H9 (cell line): ENCODE results near the gene NDUFB10. TPM values are rescaled to one million over a fixed set of nuclear protein-coding genes. Genes with fewer than 3 reads are reported as not detected.

Experiments used
- DNase-seq: peaks from one replicate; pipeline ENCODE4 v3.0.0-alpha.2; 2017
- H2AFZ ChIP-seq: one replicate; pipeline ENCODE4 v1.6.1; 2013; ENCODE audit warnings: mild to moderate bottlenecking, low read length, control low read depth, moderate library complexity
- H2AK5ac ChIP-seq: 2 replicates; pipeline ENCODE4 v1.6.1; 2013; ENCODE audit warnings: low read length, control low read depth, mixed read lengths; ENCODE audit not compliant: insufficient read length
- H2BK120ac ChIP-seq: one replicate; pipeline ENCODE4 v1.6.1; 2013; ENCODE audit warnings: low read depth, mild to moderate bottlenecking, low read length, control low read depth, inconsistent platforms; ENCODE audit not compliant: poor library complexity, severe bottlenecking
- H2BK12ac ChIP-seq: 2 replicates; pipeline ENCODE4 v1.6.1; 2013; ENCODE audit warnings: low read length, control low read depth, mixed read lengths, low read depth; ENCODE audit not compliant: insufficient read length
- H2BK15ac ChIP-seq: 2 replicates; pipeline ENCODE4 v1.6.1; 2013; ENCODE audit warnings: low read depth, low read length, control low read depth
- H2BK20ac ChIP-seq: one replicate; pipeline ENCODE4 v1.6.1; 2013; ENCODE audit warnings: low read depth, mild to moderate bottlenecking, low read length, control low read depth, inconsistent platforms; ENCODE audit not compliant: poor library complexity, severe bottlenecking
- H2BK5ac ChIP-seq: 2 replicates; pipeline ENCODE4 v1.6.1; 2013; ENCODE audit warnings: low read length, control low read depth, mixed read lengths; ENCODE audit not compliant: insufficient read length
- H3K14ac ChIP-seq: 2 replicates; pipeline ENCODE4 v1.6.1; 2013; ENCODE audit warnings: low read length, control low read depth; ENCODE audit not compliant: insufficient read depth
- H3K18ac ChIP-seq: 2 replicates; pipeline ENCODE4 v1.6.1; 2013; ENCODE audit warnings: low read depth, mild to moderate bottlenecking, mixed read lengths, low read length, control low read depth; ENCODE audit not compliant: insufficient read length
- H3K23ac ChIP-seq: 2 replicates; pipeline ENCODE4 v1.6.1; 2013; ENCODE audit warnings: low read length, control low read depth, mixed read lengths, low read depth; ENCODE audit not compliant: insufficient read length
- H3K23me2 ChIP-seq: 2 replicates; pipeline ENCODE4 v1.6.1; 2013; ENCODE audit warnings: low read depth, mild to moderate bottlenecking, mixed read lengths, low read length, control low read depth; ENCODE audit not compliant: insufficient read length, poor library complexity, severe bottlenecking
- H3K27ac ChIP-seq: 2 replicates; pipeline ENCODE4 v1.5.1; 2013; ENCODE audit warnings: low read length, control low read depth, mixed read lengths, low read depth; ENCODE audit not compliant: insufficient read length
- H3K27me3 ChIP-seq: 2 replicates; pipeline ENCODE4 v1.6.1; 2013; ENCODE audit warnings: low read length, control low read depth, inconsistent platforms; ENCODE audit not compliant: insufficient read depth
- H3K4ac ChIP-seq: 2 replicates; pipeline ENCODE4 v1.6.1; 2013; ENCODE audit warnings: low read depth, mild to moderate bottlenecking, control low read depth, inconsistent platforms, low read length, moderate library complexity
- H3K4me1 ChIP-seq: 2 replicates; pipeline ENCODE4 v1.6.1; 2013; ENCODE audit warnings: low read length, control low read depth, inconsistent platforms; ENCODE audit not compliant: insufficient read depth
- H3K4me2 ChIP-seq: 2 replicates; pipeline ENCODE4 v1.6.1; 2013; ENCODE audit warnings: low read length, control low read depth, mixed read lengths; ENCODE audit not compliant: insufficient read length, insufficient read depth
- H3K56ac ChIP-seq: 2 replicates; pipeline ENCODE4 v1.6.1; 2013; ENCODE audit warnings: low read depth, mild to moderate bottlenecking, mixed read lengths, low read length, control low read depth; ENCODE audit not compliant: insufficient read length
- H3K79me1 ChIP-seq: 2 replicates; pipeline ENCODE4 v1.6.1; 2013; ENCODE audit warnings: low read depth, mild to moderate bottlenecking, moderate library complexity, low read length, control low read depth, inconsistent platforms; ENCODE audit not compliant: insufficient read depth, poor library complexity, severe bottlenecking
- H3K79me2 ChIP-seq: 2 replicates; pipeline ENCODE4 v1.6.1; 2013; ENCODE audit warnings: low read length, control low read depth, inconsistent platforms; ENCODE audit not compliant: insufficient read depth
- H3K9ac ChIP-seq: 2 replicates; pipeline ENCODE4 v1.6.1; 2013; ENCODE audit warnings: low read length, control low read depth, mixed read lengths; ENCODE audit not compliant: insufficient read length; ENCODE audit errors: extremely low read depth
- H3K9me3 ChIP-seq: one replicate; pipeline ENCODE4 v1.6.1; 2013; ENCODE audit warnings: low read depth, low read length, inconsistent platforms; ENCODE audit not compliant: control insufficient read depth
- H3T11ph ChIP-seq: one replicate; pipeline ENCODE4 v1.6.1; 2013; ENCODE audit warnings: mild to moderate bottlenecking, low read length, control low read depth, inconsistent platforms
- H4K20me1 ChIP-seq: one replicate; pipeline ENCODE4 v1.6.1; 2013; ENCODE audit not compliant: control insufficient read depth, insufficient read length, insufficient read depth
- H4K5ac ChIP-seq: 2 replicates; pipeline ENCODE4 v1.6.1; 2013; ENCODE audit warnings: low read depth, mild to moderate bottlenecking, mixed read lengths, low read length, control low read depth; ENCODE audit not compliant: insufficient read length
- H4K8ac ChIP-seq: replicated peaks from 2 replicates; pipeline ENCODE4 v1.6.1; 2013; ENCODE audit warnings: low read length, control low read depth, mixed read lengths, low read depth; ENCODE audit not compliant: insufficient read length
- H4K91ac ChIP-seq: 2 replicates; pipeline ENCODE4 v1.6.1; 2013; ENCODE audit warnings: low read depth, mild to moderate bottlenecking, moderate library complexity, mixed read lengths, low read length, control low read depth; ENCODE audit not compliant: insufficient read length
- H3K27ac Mint-ChIP-seq, 3 experiments: 2 replicates in 2 of 3; 3 replicates in 1 of 3; pipeline ENCODE4 v1.8.0; 2020 to 2021; ENCODE audit warnings: mixed read lengths in 3 of 3, mild to moderate bottlenecking in 1 of 3, moderate library complexity in 1 of 3
- H3K27me3 Mint-ChIP-seq: 2 replicates; pipeline ENCODE4 v1.8.0; 2021; ENCODE audit warnings: low read depth, mild to moderate bottlenecking, moderate library complexity, mixed read lengths
- H3K36me3 Mint-ChIP-seq, 3 experiments: 2 replicates in 2 of 3; 3 replicates in 1 of 3; pipeline ENCODE4 v1.8.0; 2020 to 2021; ENCODE audit warnings: low read depth in 3 of 3, mixed read lengths in 3 of 3; ENCODE audit not compliant: insufficient read depth in 1 of 3
- H3K4me1 Mint-ChIP-seq, 2 experiments: 2 replicates each; pipeline ENCODE4 v1.8.0; 2020; ENCODE audit warnings: mixed read lengths in 2 of 2
- H3K4me3 Mint-ChIP-seq, 2 experiments: 2 replicates in 1 of 2; 3 replicates in 1 of 2; pipeline ENCODE4 v1.8.0; 2020 to 2021; ENCODE audit warnings: mild to moderate bottlenecking in 2 of 2, mixed read lengths in 2 of 2, moderate library complexity in 1 of 2
- H3K9me3 Mint-ChIP-seq, 2 experiments: 2 replicates in 1 of 2; 3 replicates in 1 of 2; pipeline ENCODE4 v1.8.0; 2020; ENCODE audit warnings: mild to moderate bottlenecking in 2 of 2, mixed read lengths in 2 of 2, moderate library complexity in 1 of 2
- WGBS: extraction: QIAGEN DNeasy Blood & Tissue Kit; methylation state at CpG from one replicate; pipeline ENCODE4 v1.1.7; 2013; ENCODE audit warnings: missing lambda C conversion rate, low lambda C conversion rate, mixed read lengths; ENCODE audit not compliant: insufficient read length; ENCODE audit errors: extremely low coverage; 5-methylcytosine and 5-hydroxymethylcytosine counted together
- total RNA-seq: library from RNA; stranded (reverse); gene quantifications from 2 replicates; pipeline ENCODE4 v1.2.1, GENCODE V29; 2021
- TF ChIP-seq, protein P1 (sequence below): fragments of 200-600 bp; sonication (generic); conservative IDR thresholded peaks from 3 replicates; pipeline ENCODE4 v1.8.0; 2021; ENCODE audit warnings: antibody characterized with exemption, mild to moderate bottlenecking

Gene NDUFB10
- total RNA-seq, 1 experiment from 2014 or later = 191 TPM

DNA sequence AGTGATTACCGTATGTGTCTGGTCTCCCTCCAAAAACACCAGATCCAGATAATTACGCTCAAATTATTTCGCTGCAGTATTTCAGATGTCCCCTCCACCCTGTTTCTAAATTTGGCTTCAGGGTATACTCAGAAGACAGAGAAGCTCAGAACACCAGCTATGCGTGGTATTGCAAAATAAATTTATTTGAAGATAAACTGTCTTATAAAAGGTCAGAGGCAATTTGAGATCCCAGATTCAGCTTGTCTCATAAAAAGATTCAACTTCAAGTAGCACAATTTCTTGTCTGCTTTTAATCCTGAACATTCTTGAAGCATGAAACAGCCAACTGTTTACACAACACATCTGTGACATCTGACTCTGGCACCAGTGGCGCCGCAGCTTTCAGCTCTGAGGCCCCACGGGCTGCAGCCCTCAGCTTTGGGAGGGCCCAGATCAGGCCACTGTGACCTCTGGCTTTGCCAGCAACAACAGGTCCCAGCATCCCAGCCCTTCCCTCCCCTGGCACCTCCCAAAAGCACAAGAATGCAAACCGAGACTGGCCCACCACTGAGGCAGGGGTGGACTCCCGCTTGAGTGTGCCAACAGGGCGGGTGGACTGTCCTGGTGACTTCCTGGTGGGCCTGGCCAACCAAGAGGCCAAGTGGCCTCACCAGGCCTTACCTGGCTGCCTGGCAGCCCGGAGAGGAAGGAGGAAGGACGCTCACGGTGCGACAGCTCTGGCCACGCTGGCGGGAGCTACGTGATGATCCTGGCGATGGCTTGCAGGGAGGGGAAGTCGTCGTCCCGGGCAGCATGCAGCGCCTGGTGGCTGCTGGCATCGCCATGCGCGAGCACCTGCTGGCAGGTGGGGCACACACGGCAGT is 38.4 kb downstream of the NDUFB10 start:
- no peak overlapping the region for H2BK5ac ChIP-seq
- H3K4me1 ChIP-seq = no peaks in the 10 kb centered on the region
- no peaks in the 10 kb centered on the region for H3K23me2 ChIP-seq
- no peak overlapping the region for H3K9ac ChIP-seq
- TF ChIP-seq, protein P1, sequence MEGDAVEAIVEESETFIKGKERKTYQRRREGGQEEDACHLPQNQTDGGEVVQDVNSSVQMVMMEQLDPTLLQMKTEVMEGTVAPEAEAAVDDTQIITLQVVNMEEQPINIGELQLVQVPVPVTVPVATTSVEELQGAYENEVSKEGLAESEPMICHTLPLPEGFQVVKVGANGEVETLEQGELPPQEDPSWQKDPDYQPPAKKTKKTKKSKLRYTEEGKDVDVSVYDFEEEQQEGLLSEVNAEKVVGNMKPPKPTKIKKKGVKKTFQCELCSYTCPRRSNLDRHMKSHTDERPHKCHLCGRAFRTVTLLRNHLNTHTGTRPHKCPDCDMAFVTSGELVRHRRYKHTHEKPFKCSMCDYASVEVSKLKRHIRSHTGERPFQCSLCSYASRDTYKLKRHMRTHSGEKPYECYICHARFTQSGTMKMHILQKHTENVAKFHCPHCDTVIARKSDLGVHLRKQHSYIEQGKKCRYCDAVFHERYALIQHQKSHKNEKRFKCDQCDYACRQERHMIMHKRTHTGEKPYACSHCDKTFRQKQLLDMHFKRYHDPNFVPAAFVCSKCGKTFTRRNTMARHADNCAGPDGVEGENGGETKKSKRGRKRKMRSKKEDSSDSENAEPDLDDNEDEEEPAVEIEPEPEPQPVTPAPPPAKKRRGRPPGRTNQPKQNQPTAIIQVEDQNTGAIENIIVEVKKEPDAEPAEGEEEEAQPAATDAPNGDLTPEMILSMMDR = no peak
- no CpG with 5 or more reads among the region's 26 CpGs for WGBS
- no peak overlapping the region for H2BK12ac ChIP-seq
- no peak overlapping the region for H2AFZ ChIP-seq
- no peak overlapping the region for H3K27ac ChIP-seq
- Mint-ChIP-seq H3K36me3 (peaks cover 18 to 48% (median 44%) of the 10 kb centered on the region in 3 experiments), H3K4me1 (no peaks in the 10 kb centered on the region), H3K9me3 (no peaks in the 10 kb centered on the region), H3K27ac (peak overlapping the region in 1 of 3 experiments; percentile 15; a peak in 1 of 7 replicates), H3K4me3 (no peak overlapping the region), H3K27me3 (peaks cover 7% of the 10 kb centered on the region; the same call in 1 of the 2 replicates)
- H2AK5ac ChIP-seq = no peak overlapping the region
- no peak overlapping the region for H3T11ph ChIP-seq
- no peak overlapping the region for H4K91ac ChIP-seq
- no peak overlapping the region for H3K18ac ChIP-seq
- H3K79me2 ChIP-seq = no peaks in the 10 kb centered on the region
- H3K14ac ChIP-seq = no peak overlapping the region
- no peak overlapping the region for H4K5ac ChIP-seq
- H2BK20ac ChIP-seq = no peak overlapping the region
- H3K27me3 ChIP-seq = no peaks in the 10 kb centered on the region
- H2BK120ac ChIP-seq = no peak overlapping the region
- H3K79me1 ChIP-seq = no peaks in the 10 kb centered on the region
- H2BK15ac ChIP-seq = no peak overlapping the region
- H3K23ac ChIP-seq = no peak overlapping the region
- H3K9me3 ChIP-seq = no peaks in the 10 kb centered on the region
- no peak for DNase-seq
- H4K8ac ChIP-seq = no peak overlapping the region
- H3K4ac ChIP-seq = no peak overlapping the region
- H4K20me1 ChIP-seq = no peaks in the 10 kb centered on the region
- H3K4me2 ChIP-seq = no peak overlapping the region
- H3K56ac ChIP-seq = no peak overlapping the region
